ENCODE results near the gene LTK. TPM values are rescaled to one million over a fixed set of nuclear protein-coding genes. Genes with fewer than 3 reads are reported as not detected.

The LTK gene
- total RNA-seq, 1 experiment from 2014 or later = 10.9 TPM

DNA sequence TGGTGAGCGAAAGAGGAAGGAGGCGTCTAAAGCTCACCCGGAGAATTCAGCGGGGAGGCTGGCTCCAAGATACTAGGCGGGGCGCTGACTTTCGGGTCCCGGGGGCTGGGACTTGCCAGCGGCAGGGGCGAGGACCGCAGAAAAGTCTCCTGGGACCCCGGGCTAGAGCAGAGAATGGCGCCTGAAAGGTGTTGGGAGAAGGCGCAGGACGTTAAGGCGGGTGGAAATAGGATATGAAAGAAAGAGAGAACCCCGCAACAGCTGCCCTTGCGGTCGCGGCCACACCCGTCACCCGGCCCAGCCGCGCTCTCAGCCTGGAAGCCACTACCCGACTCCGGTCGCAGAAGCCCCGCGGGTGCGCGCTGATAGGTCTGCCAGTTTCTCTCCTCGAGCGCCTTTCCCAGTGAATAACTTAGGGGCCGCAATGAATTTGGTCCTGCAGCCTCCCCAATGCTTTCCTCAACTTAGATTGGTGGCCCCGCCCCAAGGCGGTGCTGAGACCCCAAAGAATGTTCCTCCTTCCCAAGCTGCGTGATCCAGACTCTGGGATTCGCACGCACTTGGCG lies 604 bp downstream of the LTK start:
- CTCF ChIA-PET = no interaction called here
- BruUV-seq (replicated peaks) = no TSS peak
- peaks cover 18% of the 10 kb centered on the region for H3K36me3 Mint-ChIP-seq (ENCODE audit: insufficient read depth, unreplicated experiment)
- no peaks in the 10 kb centered on the region for H3K9me3 Mint-ChIP-seq (ENCODE audit: unreplicated experiment)
- no peaks in the 10 kb centered on the region for H3K4me1 Mint-ChIP-seq (ENCODE audit: low read depth, unreplicated experiment)
- Histone ChIP-seq H3K9me3 (no peaks in the 10 kb centered on the region), H3K27me3 (replicated peaks; ENCODE audit: control insufficient read depth, insufficient read depth, low read length) (no peaks in the 10 kb centered on the region), H3K36me3 (ENCODE audit: control insufficient read depth, insufficient read depth, low read length) (no peaks in the 10 kb centered on the region), H3K4me1 (peaks cover 4% of the 10 kb centered on the region; the same call in 1 of the 2 replicates), H3K4me3 (ENCODE audit: low read depth, low read length) (peak overlapping the region; percentile 61; the same call in 1 of the 2 replicates)
- DNase-seq = no peak
- H3K27ac Mint-ChIP-seq (ENCODE audit: unreplicated experiment) = peak overlapping the region; percentile 35
- intact Hi-C loops (cut with micrococcal nuclease; ENCODE audit: unreplicated experiment) = no loop called here
- POLR2A ChIA-PET = no interaction called here
- H3K4me3 Mint-ChIP-seq (ENCODE audit: unreplicated experiment) = peak overlapping the region; percentile 71
- H3K27me3 Mint-ChIP-seq (ENCODE audit: insufficient read depth, unreplicated experiment) = no peaks in the 10 kb centered on the region
- no peak for TF ChIP-seq CTCF (IDR thresholded peaks at IDR 0.05; ENCODE audit: insufficient read depth in 1 of 2, low read depth in 1 of 2, low read length in 1 of 2, severe bottlenecking in 1 of 2, unreplicated experiment in 1 of 2)

- ChIA-PET POLR2A (no interaction called here), CTCF (no interaction called here)
- Histone ChIP-seq H3K36me3 (ENCODE audit: control insufficient read depth, insufficient read depth, low read length) (no peaks in the 10 kb centered on the region), H3K4me3 (ENCODE audit: low read depth, low read length) (peak overlapping the region; percentile 61), H3K4me1 (peaks cover 4% of the 10 kb centered on the region; the same call in 1 of the 2 replicates), H3K9me3 (no peaks in the 10 kb centered on the region), H3K27me3 (replicated peaks; ENCODE audit: control insufficient read depth, insufficient read depth, low read length) (no peaks in the 10 kb centered on the region)
- intact Hi-C loops (cut with micrococcal nuclease; ENCODE audit: unreplicated experiment) = no loop called here
- Mint-ChIP-seq H3K36me3 (ENCODE audit: insufficient read depth, unreplicated experiment) (peaks cover 15% of the 10 kb centered on the region), H3K27ac (ENCODE audit: unreplicated experiment) (peak overlapping the region; percentile 35), H3K4me1 (ENCODE audit: low read depth, unreplicated experiment) (no peaks in the 10 kb centered on the region), H3K27me3 (ENCODE audit: insufficient read depth, unreplicated experiment) (no peaks in the 10 kb centered on the region), H3K4me3 (ENCODE audit: unreplicated experiment) (peak overlapping the region; percentile 71), H3K9me3 (ENCODE audit: unreplicated experiment) (no peaks in the 10 kb centered on the region)
- DNase-seq = no peak
- TSS peak; percentile 37 for BruUV-seq (replicated peaks)
- no peak for TF ChIP-seq CTCF (IDR thresholded peaks at IDR 0.05; ENCODE audit: insufficient read depth in 1 of 2, low read depth in 1 of 2, low read length in 1 of 2, severe bottlenecking in 1 of 2, unreplicated experiment in 1 of 2)
These were observed 1.1 kb downstream of the LTK start for GRCh38 chr15:41512512-41512939.

DNA sequence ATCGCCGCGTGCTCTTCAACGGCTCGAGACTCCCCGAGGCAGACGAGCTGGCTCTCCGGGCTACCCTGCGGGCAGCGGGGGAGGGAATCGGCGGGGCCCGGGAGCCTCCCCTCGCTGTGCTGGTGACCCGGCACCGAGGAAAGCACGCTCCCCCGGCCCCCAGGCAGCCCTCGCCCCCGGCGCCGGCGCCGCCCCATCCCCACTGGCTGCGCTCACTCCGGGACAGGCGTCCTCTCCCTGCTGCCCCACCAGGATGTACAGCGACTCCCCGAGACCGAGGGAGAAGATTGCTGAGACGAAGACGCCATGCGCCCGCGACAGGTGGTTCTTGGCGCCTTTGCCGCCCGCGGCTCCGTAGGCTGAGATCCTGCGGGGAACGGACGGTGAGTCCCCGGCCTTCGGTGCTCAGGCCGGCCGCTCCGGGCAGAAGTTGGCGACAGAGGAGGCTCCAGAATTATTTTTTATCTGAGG lies 1.7 kb downstream of the LTK start:
- Histone ChIP-seq H3K4me3 (ENCODE audit: low read depth, low read length) (peak overlapping the region; percentile 61), H3K36me3 (ENCODE audit: control insufficient read depth, insufficient read depth, low read length) (no peaks in the 10 kb centered on the region), H3K9me3 (no peaks in the 10 kb centered on the region), H3K27me3 (replicated peaks; ENCODE audit: control insufficient read depth, insufficient read depth, low read length) (no peaks in the 10 kb centered on the region), H3K4me1 (peaks cover 4% of the 10 kb centered on the region; the same call in 1 of the 2 replicates)
- ChIA-PET POLR2A (no interaction called here), CTCF (interaction anchor here (1.0 to 1.9 kb wide), 2 partner anchors 19 to 46 kb away, joined by 3 to 6 read pairs; no protein-coding TSS in a partner anchor)
- peak overlapping the region; percentile 35 for H3K27ac Mint-ChIP-seq (ENCODE audit: unreplicated experiment)
- intact Hi-C loops (cut with micrococcal nuclease; ENCODE audit: unreplicated experiment) = no loop called here
- H3K36me3 Mint-ChIP-seq (ENCODE audit: insufficient read depth, unreplicated experiment) = peaks cover 10% of the 10 kb centered on the region
- peak overlapping the region; percentile 71 for H3K4me3 Mint-ChIP-seq (ENCODE audit: unreplicated experiment)
- H3K4me1 Mint-ChIP-seq (ENCODE audit: low read depth, unreplicated experiment) = no peaks in the 10 kb centered on the region
- peak in 1 of 2 experiments; percentile 62 for DNase-seq
- H3K9me3 Mint-ChIP-seq (ENCODE audit: unreplicated experiment) = no peaks in the 10 kb centered on the region
- BruUV-seq (replicated peaks) = no TSS peak
- H3K27me3 Mint-ChIP-seq (ENCODE audit: insufficient read depth, unreplicated experiment) = no peaks in the 10 kb centered on the region
- TF ChIP-seq CTCF (IDR thresholded peaks at IDR 0.05; ENCODE audit: insufficient read depth in 1 of 2, low read depth in 1 of 2, low read length in 1 of 2, severe bottlenecking in 1 of 2, unreplicated experiment in 1 of 2) = no peak
